GM12892 (cell line): ENCODE data around the gene IL31.

Experiments used
- POLR2A ChIP-seq: IDR thresholded peaks from 2 replicates; pipeline ENCODE4 v1.6.1; 2011; ENCODE audit warnings: low read depth, low read length, control low read depth
- POLR2AphosphoS5 ChIP-seq: IDR thresholded peaks from 2 replicates; pipeline ENCODE4 v1.6.1; 2011; ENCODE audit warnings: low read depth, low read length, control low read depth
- TAF1 ChIP-seq: IDR thresholded peaks from 2 replicates; pipeline ENCODE4 v1.6.1; 2011; ENCODE audit warnings: low read depth, mild to moderate bottlenecking, control low read depth, low read length, borderline replicate concordance

- no peak for TF ChIP-seq POLR2A
- TF ChIP-seq TAF1: no peak
- TF ChIP-seq POLR2AphosphoS5: no peak
Observed at GRCh38 chr12:122174155-122174845, at the start of gene IL31.
